ENCODE measurements around the gene C2orf72.
"Not testable (repeated sequence)": the region's sequence is repeated elsewhere in the genome, so short reads cannot be mapped to it uniquely, and the experiment has no call there.

Gene C2orf72

DNA sequence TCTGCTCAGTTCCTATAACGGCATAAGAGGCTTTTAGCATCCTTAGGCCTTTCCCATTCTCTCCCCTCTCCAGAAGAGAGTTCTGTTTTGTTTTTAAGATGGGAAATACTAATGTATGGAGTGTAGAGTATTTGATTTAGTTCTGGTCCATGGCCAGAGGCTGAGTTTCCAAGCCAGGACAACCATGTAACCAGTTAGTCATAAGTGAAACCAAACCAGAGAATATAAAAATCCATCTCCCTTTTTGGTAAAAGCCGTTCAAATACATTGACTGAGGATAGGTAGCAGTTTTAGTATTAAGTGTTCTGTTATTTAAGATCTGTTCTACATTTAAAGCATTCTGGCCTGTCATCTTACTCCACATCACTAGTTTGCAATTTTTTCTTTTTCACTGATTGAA is 22.4 kb downstream of the C2orf72 start:
- no peak overlapping the region for H3K4me3 ChIP-seq (ENCODE audit: low read depth, low read length)
- DNase-seq (ENCODE audit: low read depth, low spot score), result peak; percentile 16
- in situ Hi-C loops (cut with HindIII; ENCODE audit: low sequenced_read_pairs), result no loop called here
- TF ChIP-seq, protein P1, sequence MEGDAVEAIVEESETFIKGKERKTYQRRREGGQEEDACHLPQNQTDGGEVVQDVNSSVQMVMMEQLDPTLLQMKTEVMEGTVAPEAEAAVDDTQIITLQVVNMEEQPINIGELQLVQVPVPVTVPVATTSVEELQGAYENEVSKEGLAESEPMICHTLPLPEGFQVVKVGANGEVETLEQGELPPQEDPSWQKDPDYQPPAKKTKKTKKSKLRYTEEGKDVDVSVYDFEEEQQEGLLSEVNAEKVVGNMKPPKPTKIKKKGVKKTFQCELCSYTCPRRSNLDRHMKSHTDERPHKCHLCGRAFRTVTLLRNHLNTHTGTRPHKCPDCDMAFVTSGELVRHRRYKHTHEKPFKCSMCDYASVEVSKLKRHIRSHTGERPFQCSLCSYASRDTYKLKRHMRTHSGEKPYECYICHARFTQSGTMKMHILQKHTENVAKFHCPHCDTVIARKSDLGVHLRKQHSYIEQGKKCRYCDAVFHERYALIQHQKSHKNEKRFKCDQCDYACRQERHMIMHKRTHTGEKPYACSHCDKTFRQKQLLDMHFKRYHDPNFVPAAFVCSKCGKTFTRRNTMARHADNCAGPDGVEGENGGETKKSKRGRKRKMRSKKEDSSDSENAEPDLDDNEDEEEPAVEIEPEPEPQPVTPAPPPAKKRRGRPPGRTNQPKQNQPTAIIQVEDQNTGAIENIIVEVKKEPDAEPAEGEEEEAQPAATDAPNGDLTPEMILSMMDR (IDR thresholded peaks at IDR 0.05; ENCODE audit: low read depth, low read length), result no peak

DNA sequence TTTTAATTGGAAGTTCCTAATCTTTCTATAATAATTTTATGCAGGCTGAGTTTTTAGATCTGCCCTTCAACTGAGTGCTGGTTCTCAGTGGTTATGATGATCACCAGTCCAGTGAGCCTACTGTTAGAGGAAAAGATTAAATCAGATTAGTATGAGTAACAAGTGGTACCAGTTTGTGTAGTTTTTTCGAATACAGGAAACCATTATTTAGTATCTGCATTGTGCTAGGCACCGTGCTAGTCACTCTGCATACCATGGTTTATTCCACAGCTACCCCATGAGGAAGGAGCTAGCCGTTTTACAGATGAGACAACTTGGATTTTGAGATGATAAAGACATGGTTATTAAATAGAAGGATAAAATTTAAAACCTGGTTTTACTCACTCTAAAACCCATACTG is 25.5 kb downstream of the C2orf72 start:
- DNase-seq (ENCODE audit: low read depth, low spot score), result no peak
- TF ChIP-seq, protein P1 (IDR thresholded peaks at IDR 0.05; ENCODE audit: low read depth, low read length), result no peak
- H3K4me3 ChIP-seq (ENCODE audit: low read depth, low read length), result no peak overlapping the region
- in situ Hi-C loops (cut with HindIII; ENCODE audit: low sequenced_read_pairs), result no loop called here

DNA sequence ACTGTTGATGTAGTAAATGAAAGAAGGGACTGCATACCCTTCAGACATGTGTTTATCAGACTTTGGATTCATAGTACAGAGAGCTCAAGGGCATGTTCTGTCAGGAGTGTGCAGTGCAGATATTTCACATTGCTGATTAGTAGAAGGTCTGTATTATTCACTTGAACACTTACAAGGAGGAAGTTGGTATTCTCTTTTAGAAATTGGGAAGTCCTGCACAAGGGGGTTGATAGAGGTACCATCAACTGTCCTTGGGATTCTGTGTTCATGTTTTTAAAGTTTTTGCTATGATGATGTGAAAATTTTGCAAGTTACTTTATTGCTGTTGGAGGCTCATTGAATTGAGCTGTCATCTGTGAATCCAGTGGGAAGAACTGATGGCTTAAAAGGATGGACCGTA is 26.0 kb downstream of the C2orf72 start:
- no peak overlapping the region for H3K4me3 ChIP-seq (ENCODE audit: low read depth, low read length)
- in situ Hi-C loops (cut with HindIII; ENCODE audit: low sequenced_read_pairs), result no loop called here
- no peak for DNase-seq (ENCODE audit: low read depth, low spot score)
- TF ChIP-seq, protein P1 (IDR thresholded peaks at IDR 0.05; ENCODE audit: low read depth, low read length), result no peak

DNA sequence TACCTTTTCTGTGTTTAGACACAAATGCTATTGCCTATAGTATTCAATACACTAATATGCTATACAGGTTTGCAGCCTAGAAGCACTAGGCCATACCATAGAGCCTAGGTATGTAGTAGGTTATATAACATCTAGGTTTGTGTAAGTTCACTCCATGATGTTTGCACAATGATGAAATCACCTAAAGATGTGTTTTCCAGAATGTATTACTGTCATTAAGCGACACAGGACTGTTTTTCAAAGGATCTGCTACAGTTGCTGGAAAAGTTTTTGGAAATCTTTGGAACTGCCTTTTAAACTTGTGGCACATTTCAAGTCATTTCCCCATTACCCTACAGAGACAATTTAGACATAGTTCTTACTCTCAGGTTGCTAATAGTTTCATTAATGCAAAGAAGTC is 28.6 kb downstream of the C2orf72 start:
- TF ChIP-seq, protein P1 (IDR thresholded peaks at IDR 0.05; ENCODE audit: low read depth, low read length), result no peak
- in situ Hi-C loops (cut with HindIII; ENCODE audit: low sequenced_read_pairs), result no loop called here
- no peak for DNase-seq (ENCODE audit: low read depth, low spot score)

DNA sequence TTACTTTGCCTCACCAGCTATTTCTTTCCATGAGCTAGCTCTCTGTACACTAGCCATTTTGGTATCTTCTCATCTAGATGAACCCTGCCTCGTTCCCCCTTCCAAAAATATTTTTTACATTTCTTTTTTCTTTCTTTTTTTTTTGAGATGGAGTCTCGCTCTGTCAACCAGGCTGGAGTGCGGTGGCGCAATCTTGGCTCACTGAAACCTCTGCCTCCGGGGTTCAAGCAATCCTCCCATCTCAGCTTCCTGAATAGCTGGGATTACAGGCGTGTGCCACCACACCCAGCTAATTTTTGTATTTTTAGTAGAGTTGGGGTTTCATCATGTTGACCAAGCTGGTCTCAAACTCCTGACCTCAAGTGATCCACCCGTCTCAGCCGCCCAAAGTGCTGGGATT is 30.2 kb downstream of the C2orf72 start:
- DNase-seq (ENCODE audit: low read depth, low spot score); in situ Hi-C loops (cut with HindIII; ENCODE audit: low sequenced_read_pairs); H3K4me3 ChIP-seq (ENCODE audit: low read depth, low read length): not testable (repeated sequence)

More for the DNA sequence above, 28.6 kb downstream of the C2orf72 start:
- H3K4me3 ChIP-seq (ENCODE audit: low read depth, low read length), result no peak overlapping the region

DNA sequence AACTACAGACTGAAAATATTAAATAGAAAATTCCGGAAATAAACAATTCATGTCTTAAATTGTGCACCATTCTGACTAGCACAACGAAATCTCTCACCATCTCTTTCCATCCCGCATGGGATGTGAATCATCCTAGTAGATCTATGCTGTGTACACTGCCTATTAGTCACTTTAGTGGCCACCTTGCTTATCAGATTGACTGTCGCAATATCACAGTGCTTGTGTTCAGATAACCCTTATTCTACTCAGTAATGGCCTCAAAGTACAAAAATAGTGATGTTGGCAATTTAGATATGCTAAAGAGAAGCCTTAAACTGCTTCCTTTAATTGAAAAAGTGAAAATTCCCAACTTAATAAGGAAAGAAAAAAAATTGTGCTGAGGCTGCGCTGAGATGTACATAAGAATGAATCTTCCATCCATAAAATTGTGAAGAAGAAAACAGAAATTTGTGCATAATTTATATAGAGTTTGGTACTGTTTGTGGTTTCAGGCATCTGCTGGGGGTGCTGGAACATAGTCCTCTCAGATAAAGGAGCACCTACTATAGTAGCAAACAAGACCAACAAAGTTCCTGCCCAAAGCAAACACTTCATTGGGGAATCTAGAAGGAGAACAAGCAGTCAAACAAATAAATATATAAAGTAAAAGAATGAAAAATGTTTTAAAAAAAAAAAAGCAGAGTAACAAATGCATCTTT is 31.4 kb downstream of the C2orf72 start:
- H3K4me3 ChIP-seq (ENCODE audit: low read depth, low read length), result no peak overlapping the region
- peak; percentile 12 for DNase-seq (ENCODE audit: low read depth, low spot score)
- in situ Hi-C loops (cut with HindIII; ENCODE audit: low sequenced_read_pairs), result no loop called here
- TF ChIP-seq, protein P1 (IDR thresholded peaks at IDR 0.05; ENCODE audit: low read depth, low read length), result no peak

DNA sequence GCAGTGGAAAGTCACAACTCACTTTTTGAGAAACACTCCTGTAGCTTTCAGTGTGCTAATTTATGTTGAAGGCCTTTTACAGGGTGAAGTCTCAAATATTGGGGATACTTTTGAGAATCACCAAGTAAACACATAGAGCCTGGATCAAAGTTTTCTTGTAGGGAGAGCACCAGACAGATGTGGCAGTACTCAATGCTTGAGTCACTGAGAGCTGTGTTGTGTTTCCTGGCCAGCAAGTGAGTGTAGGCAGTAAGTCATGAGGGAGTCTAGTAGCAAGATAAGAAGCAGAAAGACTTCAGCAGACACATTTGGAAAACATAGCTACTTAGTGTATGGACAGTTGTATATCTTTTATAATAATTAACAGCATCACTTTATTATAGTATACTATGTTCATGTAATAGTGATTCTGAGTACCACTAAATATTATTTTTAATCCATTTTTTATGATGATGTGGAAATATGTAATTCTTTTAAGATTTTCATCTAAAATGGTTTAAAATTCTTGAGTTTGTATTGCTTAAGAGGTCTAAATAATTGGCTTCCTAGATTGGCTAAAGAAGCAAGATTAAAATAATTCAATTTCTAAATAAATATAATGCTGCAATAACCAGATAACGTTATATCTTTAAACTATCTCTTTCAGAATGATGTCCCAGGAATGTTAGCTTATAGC is 32.2 kb downstream of the C2orf72 start:
- DNase-seq (ENCODE audit: low read depth, low spot score), result peak; percentile 26
- TF ChIP-seq, protein P1 (IDR thresholded peaks at IDR 0.05; ENCODE audit: low read depth, low read length), result no peak
- H3K4me3 ChIP-seq (ENCODE audit: low read depth, low read length), result no peak overlapping the region
- in situ Hi-C loops (cut with HindIII; ENCODE audit: low sequenced_read_pairs), result no loop called here

Measured in astrocyte of the spinal cord (primary cell).